HEK293T (cell line): ENCODE results near the gene AMN1.

Experiments
- CTCF ChIA-PET: fragments of 350-600 bp; formaldehyde crosslinking; extraction: SDS; loops from one replicate; lab custom pipeline; 2021; ENCODE audit warnings: antibody characterized with exemption, inconsistent platforms; lab: Yijun Ruan, JAX
- POLR2A ChIA-PET: fragments of 350-600 bp; formaldehyde crosslinking; extraction: SDS; loops from one replicate; lab custom pipeline; 2020; ENCODE audit warnings: antibody characterized with exemption, inconsistent platforms; lab: Yijun Ruan, JAX
- DNase-seq: peaks from one replicate; pipeline ENCODE4 v3.0.0; 2012; ENCODE audit warnings: mixed read lengths; ENCODE audit errors: extremely low spot score
- ARNT ChIP-seq: fragments of 450-650 bp; IDR thresholded peaks from 2 replicates; pipeline ENCODE4 v1.6.1; 2017; ENCODE audit warnings: mild to moderate bottlenecking
- BHLHE40 ChIP-seq: fragments of 450-650 bp; IDR thresholded peaks from 2 replicates; pipeline ENCODE4 v1.6.1; 2016; ENCODE audit warnings: mild to moderate bottlenecking, moderate library complexity, borderline replicate concordance
- CTBP1 ChIP-seq: fragments of 450-650 bp; IDR thresholded peaks from 2 replicates; pipeline ENCODE4 v1.6.1; 2016; ENCODE audit warnings: borderline replicate concordance
- ELF4 ChIP-seq: fragments of 450-650 bp; IDR thresholded peaks from 2 replicates; pipeline ENCODE4 v1.6.1; 2017; ENCODE audit warnings: antibody characterized with exemption
- FOXA1 ChIP-seq: fragments of 450-650 bp; IDR thresholded peaks from 2 replicates; pipeline ENCODE4 v1.6.1; 2016; ENCODE audit warnings: mild to moderate bottlenecking
- FOXK2 ChIP-seq: fragments of 450-650 bp; IDR thresholded peaks from 2 replicates; pipeline ENCODE4 v1.6.1; 2016; ENCODE audit warnings: mild to moderate bottlenecking
- FOXM1 ChIP-seq: fragments of 450-650 bp; IDR thresholded peaks from 2 replicates; pipeline ENCODE4 v1.6.1; 2017; ENCODE audit warnings: mild to moderate bottlenecking, borderline replicate concordance
- HDGF ChIP-seq: fragments of 450-650 bp; IDR thresholded peaks from 2 replicates; pipeline ENCODE4 v1.6.1; 2017; ENCODE audit warnings: antibody characterized with exemption, borderline replicate concordance
- L3MBTL2 ChIP-seq: fragments of 450-650 bp; conservative IDR thresholded peaks from 2 replicates; pipeline ENCODE4 v1.6.1; 2016; ENCODE audit warnings: mild to moderate bottlenecking
- LEF1 ChIP-seq: fragments of 450-650 bp; IDR thresholded peaks from 2 replicates; pipeline ENCODE4 v1.6.1; 2017; ENCODE audit warnings: mild to moderate bottlenecking, borderline replicate concordance
- NFRKB ChIP-seq: fragments of 450-650 bp; IDR thresholded peaks from 2 replicates; pipeline ENCODE4 v1.6.1; 2016; ENCODE audit warnings: mild to moderate bottlenecking, moderate library complexity
- SP1 ChIP-seq: fragments of 450-650 bp; IDR thresholded peaks from 2 replicates; pipeline ENCODE4 v1.6.1; 2017
- SUZ12 ChIP-seq: fragments of 450-650 bp; IDR thresholded peaks from 2 replicates; pipeline ENCODE4 v1.6.1; 2016; ENCODE audit warnings: mild to moderate bottlenecking
- TARDBP ChIP-seq: fragments of 450-650 bp; IDR thresholded peaks from 2 replicates; pipeline ENCODE4 v1.6.1; 2016
- ZNF384 ChIP-seq: fragments of 450-650 bp; IDR thresholded peaks from 2 replicates; pipeline ENCODE4 v1.6.1; 2016
- TF ChIP-seq, protein P1 (sequence below): fragments of 450-650 bp; IDR thresholded peaks from 2 replicates; pipeline ENCODE4 v1.6.1; 2016

The AMN1 gene

DNA sequence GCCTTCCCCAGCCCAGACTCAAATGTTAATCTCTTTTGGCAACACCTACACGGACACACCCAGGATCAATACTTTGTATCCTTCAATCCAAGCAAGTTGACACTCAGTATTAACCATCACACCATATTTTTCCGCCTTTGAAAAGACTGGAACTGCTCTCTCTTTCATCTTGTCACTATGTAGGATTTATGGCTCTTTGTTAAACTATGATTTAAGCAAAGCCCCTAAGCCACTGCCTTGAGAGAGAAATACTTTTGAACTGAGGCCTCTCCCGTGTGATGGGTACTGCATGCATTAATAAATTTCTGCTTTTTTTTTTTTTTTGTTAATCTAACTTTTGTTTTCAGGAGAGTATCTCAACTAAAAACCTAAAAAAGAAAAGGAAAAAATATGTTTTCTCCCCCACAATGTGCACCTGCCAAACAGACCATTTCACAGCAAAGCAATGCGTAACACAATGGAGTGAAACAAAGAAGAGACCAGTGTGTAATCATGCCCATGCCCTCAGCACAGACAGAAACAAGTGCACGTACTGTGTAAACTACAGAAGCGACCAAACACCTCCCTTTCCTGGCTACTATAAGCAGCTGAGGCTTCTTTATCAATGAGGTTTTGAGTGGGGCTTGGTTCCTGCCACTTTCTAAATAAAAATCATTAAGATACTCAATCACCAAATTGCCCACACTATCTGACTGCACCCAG lies 97.6 kb downstream of the AMN1 start:
- TF ChIP-seq TARDBP = no peak
- TF ChIP-seq ELF4 = no peak
- no peak for TF ChIP-seq FOXM1
- TF ChIP-seq HDGF = no peak
- no peak for TF ChIP-seq SP1
- no peak for TF ChIP-seq BHLHE40
- TF ChIP-seq LEF1 = no peak
- no peak for TF ChIP-seq SUZ12
- TF ChIP-seq NFRKB = no peak
- no peak for TF ChIP-seq CTBP1
- TF ChIP-seq FOXK2 = no peak
- TF ChIP-seq, protein P1, sequence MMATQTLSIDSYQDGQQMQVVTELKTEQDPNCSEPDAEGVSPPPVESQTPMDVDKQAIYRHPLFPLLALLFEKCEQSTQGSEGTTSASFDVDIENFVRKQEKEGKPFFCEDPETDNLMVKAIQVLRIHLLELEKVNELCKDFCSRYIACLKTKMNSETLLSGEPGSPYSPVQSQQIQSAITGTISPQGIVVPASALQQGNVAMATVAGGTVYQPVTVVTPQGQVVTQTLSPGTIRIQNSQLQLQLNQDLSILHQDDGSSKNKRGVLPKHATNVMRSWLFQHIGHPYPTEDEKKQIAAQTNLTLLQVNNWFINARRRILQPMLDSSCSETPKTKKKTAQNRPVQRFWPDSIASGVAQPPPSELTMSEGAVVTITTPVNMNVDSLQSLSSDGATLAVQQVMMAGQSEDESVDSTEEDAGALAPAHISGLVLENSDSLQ = no peak
- no peak for TF ChIP-seq L3MBTL2
- TF ChIP-seq ARNT = no peak
- no peak for TF ChIP-seq FOXA1
- TF ChIP-seq ZNF384 = no peak
- DNase-seq = no peak
- POLR2A ChIA-PET = no interaction called here
- CTCF ChIA-PET = no interaction called here

DNA sequence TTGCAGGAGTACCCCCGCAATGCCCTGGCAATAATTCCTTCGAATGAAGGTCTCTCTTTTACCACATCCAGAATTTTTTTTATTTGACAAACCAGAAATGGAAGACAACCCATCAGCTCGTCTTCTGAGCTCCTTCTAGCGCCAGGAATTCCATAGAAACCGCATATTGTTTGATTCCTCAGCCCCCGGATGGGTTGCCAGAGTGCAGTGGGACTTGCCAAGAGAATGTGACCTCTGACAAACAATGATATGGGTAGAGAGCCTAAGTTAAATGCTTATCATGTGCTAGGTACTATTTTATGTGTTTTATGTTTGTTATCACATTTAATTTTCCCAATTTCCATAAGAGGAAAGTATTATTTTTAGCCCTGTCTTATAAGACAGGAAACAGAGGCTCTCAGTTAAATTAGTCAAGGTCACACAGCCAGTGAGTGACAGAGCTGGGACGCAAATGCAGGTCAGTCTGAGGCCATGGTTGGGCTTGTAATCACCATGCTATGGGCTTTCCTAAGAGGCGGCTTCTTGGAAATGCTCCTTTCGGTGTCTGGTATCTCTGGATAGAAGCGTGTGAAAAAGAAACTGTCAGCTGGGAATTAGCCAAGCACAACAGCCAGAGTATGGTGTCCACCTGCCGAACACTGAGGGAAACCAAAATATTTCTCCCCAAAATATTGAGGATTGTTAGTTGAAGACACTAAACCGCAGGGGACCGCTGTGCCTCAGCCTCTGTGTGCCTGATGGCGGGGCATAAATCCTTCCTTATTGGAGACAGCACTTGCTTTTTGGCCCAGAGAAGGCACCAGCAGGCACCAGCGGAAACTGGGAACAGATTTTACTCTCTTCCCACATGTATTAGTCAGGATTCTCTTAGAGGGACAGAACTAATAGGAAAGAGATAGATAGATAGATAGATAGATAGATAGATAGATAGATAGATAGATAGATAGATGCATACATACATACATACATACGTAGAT lies 98.8 kb downstream of the AMN1 start:
- TF ChIP-seq, protein P1 = peak; percentile 81
- no peak for TF ChIP-seq SUZ12
- POLR2A ChIA-PET = no interaction called here
- CTCF ChIA-PET = interaction anchor here (0.6 kb wide), 1 partner anchor 85 kb away, joined by 3 read pairs; no protein-coding TSS in a partner anchor
- peak; percentile 39 for DNase-seq

DNA sequence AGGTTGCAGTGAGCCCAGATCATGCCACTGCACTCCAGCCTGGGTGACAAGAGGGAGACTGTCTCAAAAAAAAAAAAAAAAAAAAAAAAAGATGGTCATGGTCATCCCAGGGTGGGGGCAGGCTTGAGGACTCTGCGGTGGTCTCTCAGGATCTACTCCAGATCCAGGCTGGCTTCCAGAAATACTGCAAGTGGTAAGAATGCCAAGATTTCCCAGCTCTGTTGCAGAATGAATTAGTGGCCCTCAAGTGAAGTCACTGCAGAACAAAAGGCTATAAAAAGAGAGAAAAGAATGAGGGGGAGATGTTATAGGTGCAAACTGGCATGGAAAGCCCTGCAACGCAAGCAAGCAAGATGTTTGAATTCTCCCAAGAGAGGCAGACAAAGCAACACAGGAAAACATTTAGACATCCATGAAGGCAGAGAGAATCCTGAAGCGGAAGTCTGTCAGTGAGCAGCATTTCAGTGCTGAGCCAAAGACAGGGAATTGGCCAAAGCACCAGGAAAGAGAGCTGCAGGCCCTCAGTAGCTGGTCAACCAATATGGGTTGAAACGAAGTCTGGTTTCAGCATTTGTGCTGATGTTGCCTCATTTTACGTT lies 101.3 kb downstream of the AMN1 start:
- ChIA-PET POLR2A (no interaction called here), CTCF (interaction anchor here (0.6 to 1.0 kb wide), 2 partner anchors 224 to 225 kb away, joined by 4 to 5 read pairs; no protein-coding TSS in a partner anchor)
- TF ChIP-seq, protein P1 = no peak
- TF ChIP-seq SP1 = no peak
- TF ChIP-seq ELF4 = no peak
- no peak for TF ChIP-seq L3MBTL2
- TF ChIP-seq SUZ12 = no peak
- TF ChIP-seq CTBP1 = no peak
- TF ChIP-seq LEF1 = no peak
- no peak for DNase-seq

DNA sequence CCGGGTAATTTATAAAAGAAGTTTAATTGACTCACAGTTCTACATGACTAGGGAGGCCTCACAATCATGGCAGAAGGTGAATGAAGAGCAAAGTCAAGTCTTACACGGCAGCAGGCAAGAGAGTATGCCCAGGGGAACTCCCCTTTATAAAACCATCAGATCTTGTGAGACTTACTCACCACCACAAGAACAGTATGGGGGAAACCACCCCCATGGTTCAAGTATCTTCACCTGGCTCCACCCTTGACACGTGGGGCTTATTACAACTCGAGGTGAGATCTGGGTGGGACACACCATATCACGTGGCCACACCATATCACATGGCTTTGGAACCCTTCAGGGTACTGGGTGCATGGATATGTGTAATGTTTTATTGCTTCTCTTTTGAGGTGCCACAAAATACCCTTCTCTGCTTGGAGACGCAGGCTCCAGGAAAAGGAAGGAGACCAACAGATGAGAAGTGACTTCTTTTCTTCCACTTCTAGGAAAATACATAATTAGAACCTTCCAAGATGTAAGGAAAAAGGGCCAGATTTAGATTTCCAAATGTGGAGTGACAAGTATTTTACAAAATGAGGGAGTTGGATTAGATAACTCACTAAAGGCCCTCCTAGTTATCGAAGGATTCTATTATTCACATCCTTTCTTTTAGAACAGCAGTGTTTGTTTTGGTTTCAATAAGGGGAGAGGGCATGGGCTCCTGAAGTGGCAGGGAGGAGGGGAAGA lies 102.4 kb downstream of the AMN1 start:
- CTCF ChIA-PET = no interaction called here
- no peak for DNase-seq
- TF ChIP-seq, protein P1 = no peak
- TF ChIP-seq LEF1 (no peak), CTBP1 (no peak), NFRKB (no peak)
- POLR2A ChIA-PET = no interaction called here

DNA sequence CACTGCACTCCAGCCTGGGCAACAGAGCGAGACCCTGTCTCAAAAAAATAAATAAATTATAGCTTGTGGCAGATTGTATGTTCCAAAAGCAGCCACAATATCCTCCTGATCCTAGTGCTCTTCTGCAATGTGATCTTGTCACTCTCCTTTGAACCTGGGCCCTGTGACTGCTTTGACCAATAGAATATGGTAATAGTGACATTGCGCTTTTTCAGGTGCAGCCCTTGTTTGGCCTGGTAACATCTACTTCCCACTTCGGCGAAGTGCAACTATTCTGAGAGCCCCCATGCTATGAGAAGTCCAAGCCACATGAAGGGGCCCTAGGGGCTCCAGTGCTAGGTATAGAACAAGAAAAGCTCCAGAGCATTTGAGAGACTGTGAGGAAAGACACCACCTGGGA lies 106.8 kb downstream of the AMN1 start:
- TF ChIP-seq FOXM1 (no peak), TARDBP (no peak), NFRKB (no peak), FOXA1 (no peak), SUZ12 (no peak), ZNF384 (no peak), L3MBTL2 (no peak), SP1 (no peak), ARNT (no peak), BHLHE40 (no peak), LEF1 (no peak)
- CTCF ChIA-PET = no interaction called here
- no peak for DNase-seq
- POLR2A ChIA-PET = no interaction called here
